HCT116 (cell line): ENCODE results near the gene TEKT4.

Experiments
- MAX ChIP-seq: IDR thresholded peaks from 2 replicates; pipeline ENCODE4 v1.6.1; 2012
- POLR2A ChIP-seq: IDR thresholded peaks from 2 replicates; pipeline ENCODE4 v1.7.0; 2011; ENCODE audit warnings: borderline replicate concordance; ENCODE audit not compliant: insufficient read depth, insufficient read length; ENCODE audit errors: extremely low read depth

GRCh38 chr2:94875820-94876522 lies 4.7 kb downstream of the TEKT4 start:
- TF ChIP-seq POLR2A = no peak
- TF ChIP-seq MAX = no peak
